Gastrocnemius medialis (tissue), 4 donors: ENCODE data around the gene CDK3. TPM values are rescaled to one million over a fixed set of nuclear protein-coding genes. Genes with fewer than 3 reads are reported as not detected.

Experiments
- ATAC-seq, 2 donors: fragments of 150-250 bp; one replicate each; pipeline ENCODE4 v1.9.1; 2016
- DNase-seq, 2 donors: peaks; one replicate each; pipeline ENCODE4 v3.0.0-alpha.2; 2019
- H3K27ac ChIP-seq, 4 donors: fragments of 200-600 bp; sonication (generic); 1 replicate in 1 of 4; 2 replicates in 3 of 4; pipeline ENCODE4 v1.5.1; 2016 to 2018; ENCODE audit warnings: mild to moderate bottlenecking in 2 of 4, moderate library complexity in 1 of 4
- H3K27me3 ChIP-seq, 3 donors: fragments of 200-600 bp; sonication (generic) in 2 of 3; 1 replicate in 1 of 3; 2 replicates in 2 of 3; pipeline versions ENCODE4 v1.5.1 to v1.6.0; 2016 to 2019; ENCODE audit warnings: mild to moderate bottlenecking in 1 of 3, moderate library complexity in 1 of 3
- H3K36me3 ChIP-seq, 2 donors: fragments of 200-600 bp; sonication (generic) in 1 of 2; one replicate each; pipeline ENCODE4 v1.5.1; 2017 to 2018
- H3K4me1 ChIP-seq, 2 donors: fragments of 200-600 bp; sonication (generic) in 1 of 2; one replicate each; pipeline ENCODE4 v1.5.1; 2016 to 2017; ENCODE audit warnings: mild to moderate bottlenecking in 2 of 2
- H3K4me3 ChIP-seq, 4 donors: fragments of 200-600 bp; sonication (generic) in 3 of 4; 1 replicate in 1 of 4; 2 replicates in 3 of 4; pipeline ENCODE4 v1.5.1; 2016 to 2019; ENCODE audit warnings: mild to moderate bottlenecking in 2 of 4
- H3K9me3 ChIP-seq, 3 donors: fragments of 200-600 bp; sonication (generic) in 2 of 3; 1 replicate in 1 of 3; 2 replicates in 2 of 3; pipeline ENCODE4 v1.5.1; 2016 to 2019
- POLR2A ChIP-seq, 2 donors: fragments of 450-650 bp; IDR thresholded peaks; one replicate each; pipeline ENCODE4 v1.6.1; 2017; ENCODE audit warnings: antibody characterized with exemption in 2 of 2, mild to moderate bottlenecking in 2 of 2, moderate library complexity in 2 of 2
- in situ Hi-C, 4 donors: fragments of 200-750 bp; cut with MboI; loops; one replicate each; pipeline versions ENCODE4 v1.15.0 to v1.8.0; 2017; ENCODE audit warnings: low sequenced_read_pairs in 4 of 4
- intact Hi-C: fragments of 100-400 bp; cut with DNase I; formaldehyde crosslinking; loops from one replicate; pipeline ENCODE4 v1.15.1; 2023; ENCODE audit warnings: low total_unique reads
- total RNA-seq, 4 donors: library from RNA; depleted of rRNA; stranded (reverse); fragments of >200 nt; gene quantifications; one replicate each; pipeline versions ENCODE4 v1.1.0 to v1.2.3, GENCODE V29; 2016
- TF ChIP-seq, protein P1 (sequence below), 5 experiments: fragments of 450-650 bp in 3 of 5; fragments of 200-600 bp in 2 of 5; sonication (generic) in 2 of 5; IDR thresholded peaks in 4 of 5; conservative IDR thresholded peaks in 1 of 5; 1 replicate in 4 of 5; 2 replicates in 1 of 5; pipeline ENCODE4 v1.5.1; 2016 to 2019; ENCODE audit warnings: antibody characterized with exemption in 5 of 5, mild to moderate bottlenecking in 3 of 5, moderate library complexity in 3 of 5

The CDK3 gene
- total RNA-seq, 4 donors from 2014 or later, result 0.33 to 1.8 (median 1.1) TPM

DNA sequence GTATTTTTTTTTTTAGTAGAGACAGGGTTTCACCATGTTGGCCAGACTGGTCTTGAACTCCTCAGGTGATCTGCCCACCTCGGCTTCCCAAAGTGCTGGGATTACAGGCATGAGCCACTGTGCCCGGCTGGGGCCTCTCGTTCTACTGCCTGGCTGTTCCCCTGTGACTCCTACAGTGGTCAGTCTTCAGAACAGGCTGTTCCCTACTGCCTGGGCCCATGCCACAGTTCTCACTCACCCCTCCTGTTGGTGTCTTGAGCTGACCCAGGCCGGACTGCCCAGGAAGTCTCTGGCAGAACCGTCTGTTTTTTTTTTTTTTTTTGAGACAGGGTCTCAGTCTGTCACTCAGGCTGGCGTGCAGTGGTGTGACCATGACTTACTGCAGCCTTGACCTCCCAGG, 3.3 kb downstream of the CDK3 start:
- Histone ChIP-seq H3K4me3 (no peak overlapping the region), H3K27me3 (no peaks in the 10 kb centered on the region), H3K4me1 (peaks cover 13 to 16% of the 10 kb centered on the region in 2 donors), H3K9me3 (no peaks in the 10 kb centered on the region), H3K36me3 (no peaks in the 10 kb centered on the region), H3K27ac (peak overlapping the region in 3 of 4 donors; percentile 13 to 71 (median 54))
- intact Hi-C loops (no loop called here), in situ Hi-C loops (no loop called here)
- DNase-seq, result peak; percentile 39 to 45
- TF ChIP-seq, protein P1, sequence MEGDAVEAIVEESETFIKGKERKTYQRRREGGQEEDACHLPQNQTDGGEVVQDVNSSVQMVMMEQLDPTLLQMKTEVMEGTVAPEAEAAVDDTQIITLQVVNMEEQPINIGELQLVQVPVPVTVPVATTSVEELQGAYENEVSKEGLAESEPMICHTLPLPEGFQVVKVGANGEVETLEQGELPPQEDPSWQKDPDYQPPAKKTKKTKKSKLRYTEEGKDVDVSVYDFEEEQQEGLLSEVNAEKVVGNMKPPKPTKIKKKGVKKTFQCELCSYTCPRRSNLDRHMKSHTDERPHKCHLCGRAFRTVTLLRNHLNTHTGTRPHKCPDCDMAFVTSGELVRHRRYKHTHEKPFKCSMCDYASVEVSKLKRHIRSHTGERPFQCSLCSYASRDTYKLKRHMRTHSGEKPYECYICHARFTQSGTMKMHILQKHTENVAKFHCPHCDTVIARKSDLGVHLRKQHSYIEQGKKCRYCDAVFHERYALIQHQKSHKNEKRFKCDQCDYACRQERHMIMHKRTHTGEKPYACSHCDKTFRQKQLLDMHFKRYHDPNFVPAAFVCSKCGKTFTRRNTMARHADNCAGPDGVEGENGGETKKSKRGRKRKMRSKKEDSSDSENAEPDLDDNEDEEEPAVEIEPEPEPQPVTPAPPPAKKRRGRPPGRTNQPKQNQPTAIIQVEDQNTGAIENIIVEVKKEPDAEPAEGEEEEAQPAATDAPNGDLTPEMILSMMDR (IDR thresholded peaks at IDR 0.05 in 4 of 5, conservative IDR thresholded peaks at IDR 0.05 in 1 of 5), result no peak
- no peak for TF ChIP-seq POLR2A (IDR thresholded peaks at IDR 0.05)
- ATAC-seq, result peak in 1 of 2 donors; percentile 70

DNA sequence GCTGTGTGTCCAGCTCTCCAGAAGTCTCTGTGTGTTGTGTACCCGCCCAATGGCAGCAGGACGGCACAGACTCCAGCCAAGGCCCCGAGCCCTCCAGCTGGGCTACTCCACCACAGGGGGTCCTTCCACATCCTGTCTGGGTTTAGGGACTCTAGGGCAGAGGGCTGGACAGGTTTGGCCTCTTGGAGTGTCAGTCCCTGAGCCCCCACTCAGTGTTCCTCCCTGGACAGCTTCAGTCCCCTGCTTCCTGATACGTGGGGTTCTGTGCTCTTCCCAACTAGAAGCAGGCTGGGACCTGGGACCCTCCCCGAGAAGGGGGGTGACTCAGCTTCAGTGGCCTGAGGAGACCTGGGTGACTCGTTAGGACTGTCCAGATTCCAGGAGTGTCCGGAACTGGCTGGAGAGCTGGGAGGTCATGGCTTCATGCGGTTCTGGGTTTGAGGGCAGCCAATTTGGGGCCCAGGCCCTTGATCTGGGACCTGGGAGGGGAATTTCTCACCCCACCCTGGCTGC, 4.2 kb downstream of the CDK3 start:
- ATAC-seq (no peak), DNase-seq (no peak)
- H3K27me3 ChIP-seq, result no peaks in the 10 kb centered on the region
- intact Hi-C loops, result loop anchor here (1.0 kb wide), 2 partner anchors 26 to 100 kb away; partner anchors contain the start of genes ACOX1 and TEN1
- in situ Hi-C loops, result loop anchor here (5.0 kb wide), 1 partner anchor 98 kb away; no protein-coding TSS in a partner anchor
- H3K4me1 ChIP-seq, result peaks cover 13 to 16% of the 10 kb centered on the region in 2 donors
- TF ChIP-seq, protein P1 (IDR thresholded peaks at IDR 0.05 in 4 of 5, conservative IDR thresholded peaks at IDR 0.05 in 1 of 5), result no peak
- TF ChIP-seq POLR2A (IDR thresholded peaks at IDR 0.05), result no peak
- H3K36me3 ChIP-seq, result no peaks in the 10 kb centered on the region
- H3K27ac ChIP-seq, result peak overlapping the region in 2 of 4 donors; percentile 27 to 36
- H3K9me3 ChIP-seq, result no peaks in the 10 kb centered on the region
- no peak overlapping the region for H3K4me3 ChIP-seq

DNA sequence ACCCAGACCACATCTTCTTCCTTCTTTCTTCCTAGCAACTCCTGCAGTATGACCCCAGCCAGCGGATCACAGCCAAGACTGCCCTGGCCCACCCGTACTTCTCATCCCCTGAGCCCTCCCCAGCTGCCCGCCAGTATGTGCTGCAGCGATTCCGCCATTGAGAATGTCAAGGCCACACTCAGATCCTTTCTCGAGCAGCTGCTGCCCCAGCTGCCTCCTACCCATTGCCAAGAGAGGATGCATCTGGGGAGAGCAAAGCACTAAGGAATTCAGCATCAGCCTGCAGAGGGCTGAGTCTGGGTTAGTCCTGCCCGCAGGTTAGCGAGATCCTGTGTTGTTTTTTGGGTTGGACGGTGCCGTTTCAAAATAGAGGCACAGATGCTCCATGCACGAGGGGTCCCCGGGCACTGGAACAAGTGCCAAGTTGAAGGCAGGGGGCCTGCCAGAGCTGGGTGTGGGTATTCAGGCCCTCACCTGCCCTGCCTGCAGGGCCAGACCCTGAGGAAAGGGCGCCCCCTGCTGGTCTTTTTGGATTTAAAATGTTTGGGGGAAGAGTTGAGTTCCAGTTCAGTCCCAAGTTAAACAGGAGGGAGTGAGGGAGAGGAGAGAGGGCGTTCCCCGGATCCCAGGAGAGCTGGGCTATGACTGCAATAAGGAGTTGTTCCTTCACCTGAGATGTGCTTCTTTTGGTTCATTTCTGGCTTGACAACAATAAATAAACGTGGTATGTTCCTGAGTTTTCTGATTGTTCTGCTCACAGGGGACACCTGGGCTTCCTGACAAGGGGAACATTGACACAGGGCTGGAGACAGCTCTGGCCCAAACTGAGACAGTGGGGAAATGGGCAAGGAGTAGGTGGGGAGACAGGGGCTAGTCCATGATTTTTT, 4.9 kb downstream of the CDK3 start:
- in situ Hi-C loops (loop anchor here (5.0 kb wide), 1 partner anchor 98 kb away; no protein-coding TSS in a partner anchor), intact Hi-C loops (loop anchor here (1.0 kb wide), 2 partner anchors 26 to 100 kb away; partner anchors contain the start of genes ACOX1 and TEN1)
- Histone ChIP-seq H3K36me3 (no peaks in the 10 kb centered on the region), H3K4me1 (peaks cover 13 to 16% of the 10 kb centered on the region in 2 donors), H3K27me3 (no peaks in the 10 kb centered on the region), H3K4me3 (no peak overlapping the region), H3K9me3 (no peaks in the 10 kb centered on the region), H3K27ac (peak overlapping the region in 1 of 4 donors; percentile 36)
- peak; percentile 65 to 79 for ATAC-seq
- TF ChIP-seq POLR2A (IDR thresholded peaks at IDR 0.05), result no peak
- TF ChIP-seq, protein P1 (IDR thresholded peaks at IDR 0.05 in 4 of 5, conservative IDR thresholded peaks at IDR 0.05 in 1 of 5), result peak; percentile 72 to 88 (median 81)
- peak; percentile 51 to 67 for DNase-seq

DNA sequence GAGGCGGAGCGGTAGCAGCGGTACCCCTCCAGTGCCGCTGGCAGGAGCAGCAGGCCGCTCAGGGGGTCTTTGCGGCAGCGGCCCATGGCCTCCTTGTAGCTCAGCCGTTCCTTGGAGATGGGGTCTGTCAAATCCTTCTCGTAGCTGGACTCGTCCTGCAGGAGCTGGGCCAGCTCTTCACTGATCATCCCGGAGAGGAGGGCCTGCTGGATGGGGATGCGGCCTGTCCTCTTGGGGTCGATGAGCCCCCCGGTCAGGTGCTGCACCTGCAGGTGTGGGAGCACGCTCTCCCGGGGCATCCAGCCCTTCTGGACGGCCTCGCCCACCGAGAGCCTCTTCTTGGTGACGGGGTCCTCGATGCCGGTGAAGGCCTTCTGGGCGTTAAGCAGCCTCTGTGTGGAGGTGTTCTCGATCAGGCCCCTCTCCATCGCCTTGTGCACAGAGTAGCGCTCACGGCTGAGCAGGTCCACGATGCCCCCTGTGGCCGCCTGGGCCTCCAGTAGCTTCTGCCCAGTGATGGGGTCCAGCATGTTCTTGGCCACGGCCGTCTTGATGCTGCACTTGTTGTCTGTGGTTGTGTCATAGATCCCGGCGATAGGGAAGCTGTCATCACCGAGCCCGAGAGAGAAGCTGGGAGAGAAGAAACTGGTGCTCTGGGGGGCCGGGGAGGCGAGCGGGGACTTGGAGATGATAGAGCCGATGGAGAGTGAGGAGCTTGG, 6.6 kb downstream of the CDK3 start:
- Histone ChIP-seq H3K27ac (no peak overlapping the region), H3K27me3 (no peaks in the 10 kb centered on the region), H3K9me3 (no peaks in the 10 kb centered on the region), H3K36me3 (no peaks in the 10 kb centered on the region), H3K4me1 (peaks cover 13 to 16% of the 10 kb centered on the region in 2 donors), H3K4me3 (no peak overlapping the region)
- intact Hi-C loops, result no loop called here
- ATAC-seq, result no peak
- in situ Hi-C loops, result loop anchor here (5.0 kb wide), 1 partner anchor 100 kb away; no protein-coding TSS in a partner anchor
- no peak for DNase-seq
- no peak for TF ChIP-seq POLR2A (IDR thresholded peaks at IDR 0.05)
- TF ChIP-seq, protein P1 (IDR thresholded peaks at IDR 0.05 in 4 of 5, conservative IDR thresholded peaks at IDR 0.05 in 1 of 5), result no peak
